ENCODE results near the gene TMCO1. TPM values are rescaled to one million over a fixed set of nuclear protein-coding genes. Genes with fewer than 3 reads are reported as not detected.

Gene TMCO1
- total RNA-seq = 89.3 and 104 TPM in 2 replicates

GRCh38 chr1:165768513-165769394 lies at the start of gene TMCO1:
Gene TMCO1, minus strand, starts transcription at chr1:165768868. Its CDS starts 117 bp downstream, at chr1:165768751.

GRCh38 chr1:165697881-165698760 lies 70.5 kb downstream of the TMCO1 start, which contains the start of gene ALDH9A1:
Gene ALDH9A1, minus strand, starts transcription at chr1:165698562. Its CDS starts 4 bp downstream, at chr1:165698558.

Other genes with a start within 250 kb of the TMCO1 start
- not detected in 2 replicates for gene LRRC52, start 224.9 kb downstream of the TMCO1 start, total RNA-seq
- gene MGST3, start 137.6 kb downstream of the TMCO1 start, total RNA-seq = 102 and 146 TPM in 2 replicates
- gene ALDH9A1, start 70.3 kb downstream of the TMCO1 start, total RNA-seq = 61.8 and 74.7 TPM in 2 replicates
- 91.8 and 120 TPM in 2 replicates for gene UCK2, start 58.7 kb upstream of the TMCO1 start, total RNA-seq

Data from thoracic aorta endothelial cell (primary cell).